Loucy (cell line): ENCODE measurements around the gene AP1S1.

Experiments
- H2AFZ ChIP-seq: fragments of 200-600 bp; sonication (generic); 2 replicates; pipeline ENCODE4 v1.6.0; 2016; ENCODE audit warnings: antibody characterized with exemption, mild to moderate bottlenecking, low read length, moderate library complexity
- H3F3A ChIP-seq: fragments of 200-600 bp; 2 replicates; pipeline ENCODE4 v1.6.0; 2016; ENCODE audit warnings: antibody characterized with exemption, low read depth, mild to moderate bottlenecking
- H3K27me3 ChIP-seq: fragments of 200-600 bp; sonication (generic); 2 replicates; pipeline ENCODE4 v1.6.1; 2014; ENCODE audit warnings: low read length, mild to moderate bottlenecking; ENCODE audit not compliant: insufficient read depth, poor library complexity, severe bottlenecking
- H3K36me3 ChIP-seq: fragments of 200-600 bp; sonication (generic); 2 replicates; pipeline ENCODE4 v1.6.1; 2016; ENCODE audit warnings: low read length; ENCODE audit not compliant: insufficient read depth
- H3K4me1 ChIP-seq: fragments of 200-600 bp; sonication (generic); 2 replicates; pipeline ENCODE4 v1.5.1; 2014; ENCODE audit warnings: low read length, mild to moderate bottlenecking; ENCODE audit not compliant: insufficient read depth, poor library complexity, severe bottlenecking
- H3K4me2 ChIP-seq: fragments of 200-600 bp; sonication (generic); 2 replicates; pipeline ENCODE4 v1.6.0; 2014; ENCODE audit warnings: antibody characterized with exemption, low read length, low read depth, mild to moderate bottlenecking; ENCODE audit not compliant: poor library complexity, severe bottlenecking
- H3K4me3 ChIP-seq: fragments of 200-600 bp; sonication (generic); 2 replicates; pipeline ENCODE4 v1.5.1; 2014; ENCODE audit warnings: low read length, mild to moderate bottlenecking, mixed read lengths; ENCODE audit not compliant: poor library complexity, severe bottlenecking
- H3K79me2 ChIP-seq: fragments of 200-600 bp; sonication (generic); 2 replicates; pipeline ENCODE4 v1.6.1; 2014; ENCODE audit warnings: low read length; ENCODE audit not compliant: insufficient read depth
- H3K9ac ChIP-seq: fragments of 200-600 bp; sonication (generic); 2 replicates; pipeline ENCODE4 v1.6.0; 2014; ENCODE audit warnings: mild to moderate bottlenecking, low read depth, low read length, moderate library complexity; ENCODE audit not compliant: poor library complexity, severe bottlenecking
- H3K9me2 ChIP-seq: fragments of 200-600 bp; sonication (generic); replicated peaks from 2 replicates; pipeline ENCODE4 v1.6.1; 2016; ENCODE audit warnings: low read depth, low read length, mixed read lengths
- H3K9me3 ChIP-seq: fragments of 200-600 bp; sonication (generic); 2 replicates; pipeline ENCODE4 v1.6.1; 2014; ENCODE audit warnings: mild to moderate bottlenecking, antibody characterized with exemption, low read length, low read depth; ENCODE audit not compliant: insufficient read depth
- H4K20me1 ChIP-seq: fragments of 200-600 bp; sonication (generic); 2 replicates; pipeline ENCODE4 v1.6.0; 2014; ENCODE audit warnings: antibody characterized with exemption, low read length, mild to moderate bottlenecking; ENCODE audit not compliant: insufficient read depth, poor library complexity, severe bottlenecking
- CTCF ChIP-seq: fragments of 200-600 bp; sonication (generic); conservative IDR thresholded peaks from 2 replicates; pipeline ENCODE4 v1.5.1; 2014; ENCODE audit warnings: mild to moderate bottlenecking, antibody characterized with exemption, low read length
- EZH2phosphoT487 ChIP-seq: fragments of 200-600 bp; IDR thresholded peaks from 2 replicates; pipeline ENCODE4 v1.6.1; 2018; ENCODE audit warnings: antibody characterized with exemption, mild to moderate bottlenecking, moderate library complexity, borderline replicate concordance

Gene AP1S1

DNA sequence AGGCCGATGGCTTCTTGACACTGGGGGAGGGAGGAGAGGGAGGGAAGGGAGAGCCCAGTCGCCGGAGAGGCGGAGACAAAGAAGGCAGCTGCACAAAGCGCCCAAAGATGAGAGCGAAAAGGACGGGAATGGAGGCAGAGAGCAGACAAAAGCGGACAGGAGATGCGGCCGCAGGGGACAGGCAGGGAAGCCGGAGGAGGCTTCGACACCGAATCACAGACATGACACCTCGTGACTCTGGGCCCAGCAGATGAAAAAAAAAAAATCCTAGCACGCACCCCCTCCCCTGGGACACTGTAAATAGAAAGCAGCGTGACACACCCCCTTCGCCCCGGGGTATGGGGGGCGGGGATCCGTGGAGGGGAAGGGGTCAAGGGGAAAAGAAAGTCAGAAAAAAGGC lies 24.8 kb downstream of the AP1S1 start:
- no peak overlapping the region for H3K9ac ChIP-seq
- H3K9me3 ChIP-seq, result no peaks in the 10 kb centered on the region
- H3K27me3 ChIP-seq, result no peaks in the 10 kb centered on the region
- H4K20me1 ChIP-seq, result no peaks in the 10 kb centered on the region
- no peak overlapping the region for H3K4me3 ChIP-seq
- TF ChIP-seq EZH2phosphoT487 (no peak), CTCF (no peak)
- H3K36me3 ChIP-seq, result no peaks in the 10 kb centered on the region
- no peak overlapping the region for H3K4me2 ChIP-seq
- H3K79me2 ChIP-seq, result no peaks in the 10 kb centered on the region
- no peaks in the 10 kb centered on the region for H3F3A ChIP-seq
- no peaks in the 10 kb centered on the region for H3K9me2 ChIP-seq
- H3K4me1 ChIP-seq, result no peaks in the 10 kb centered on the region
- no peak overlapping the region for H2AFZ ChIP-seq

- Histone ChIP-seq H3K79me2 (no peaks in the 10 kb centered on the region), H3K9me3 (no peaks in the 10 kb centered on the region), H3K4me3 (no peak overlapping the region), H4K20me1 (no peaks in the 10 kb centered on the region), H3K9ac (no peak overlapping the region), H3K4me1 (no peaks in the 10 kb centered on the region), H3K36me3 (no peaks in the 10 kb centered on the region), H3K27me3 (no peaks in the 10 kb centered on the region), H3K4me2 (no peak overlapping the region), H2AFZ (no peak overlapping the region), H3K9me2 (no peaks in the 10 kb centered on the region), H3F3A (no peaks in the 10 kb centered on the region)
- no peak for TF ChIP-seq EZH2phosphoT487
- TF ChIP-seq CTCF, result no peak
Measured at GRCh38 chr7:101179713-101180112, 25.4 kb downstream of the AP1S1 start.

- Histone ChIP-seq H3K36me3 (no peaks in the 10 kb centered on the region), H3K4me3 (no peak within 1 kb of the TSS), H3K79me2 (no peaks in the 10 kb centered on the region), H3K4me2 (no peak within 1 kb of the TSS), H4K20me1 (no peaks in the 10 kb centered on the region), H3K9me3 (no peaks in the 10 kb centered on the region), H3K9ac (no peak within 1 kb of the TSS), H2AFZ (no peak within 1 kb of the TSS), H3K9me2 (no peaks in the 10 kb centered on the region), H3K27me3 (no peaks in the 10 kb centered on the region), H3F3A (no peaks in the 10 kb centered on the region), H3K4me1 (no peaks in the 10 kb centered on the region)
- TF ChIP-seq CTCF, result no peak
- no peak for TF ChIP-seq EZH2phosphoT487
Measured at GRCh38 chr7:101180130-101180755, 26.0 kb downstream of the AP1S1 start, which contains the start of gene NAT16. Gene NAT16, minus strand, starts transcription at chr7:101180293. Its CDS starts 5,486 bp downstream, at chr7:101174807.
